ENCODE data around the gene SLC35A2.

The SLC35A2 gene

DNA sequence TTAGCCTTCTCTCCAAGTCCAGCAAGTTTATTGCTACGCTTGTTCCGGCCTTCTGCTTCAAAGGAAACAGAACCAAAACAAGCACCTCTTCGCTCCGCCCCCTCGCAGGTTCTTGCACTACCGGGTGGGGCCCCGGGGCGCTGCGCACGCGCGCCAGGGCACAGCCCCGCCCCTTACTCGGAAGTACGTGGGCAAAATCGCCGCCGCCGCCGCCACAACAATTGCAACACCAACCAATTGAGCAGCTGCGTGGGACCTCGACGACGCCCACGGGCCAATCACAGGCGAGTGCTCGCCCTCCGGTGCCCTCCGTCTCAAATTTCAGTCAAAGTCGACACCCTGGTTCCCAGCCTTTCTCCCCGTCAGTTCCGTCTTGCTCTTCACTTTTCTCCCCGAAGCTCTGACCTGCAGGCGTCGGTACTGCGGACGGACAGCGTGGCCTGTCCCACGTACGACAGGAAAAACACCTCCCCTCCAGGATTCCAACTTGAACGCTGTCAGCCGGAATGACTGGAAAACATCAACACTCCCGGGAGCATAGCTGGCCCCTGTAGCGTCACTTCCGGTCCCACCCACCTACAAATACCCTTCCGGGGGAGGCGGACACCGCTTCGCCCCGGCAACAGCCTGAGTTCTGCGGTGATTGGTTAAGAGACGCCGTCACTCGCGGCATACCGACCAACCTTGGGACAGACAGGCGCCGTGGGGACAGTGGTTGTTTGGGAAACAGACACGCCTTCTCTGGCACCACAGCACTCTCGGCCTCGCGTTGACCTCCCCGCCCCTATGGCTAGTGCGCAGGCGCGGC, 46.6 kb upstream of the SLC35A2 start:
- peak overlapping the region; percentile 93 for H3K4me2 ChIP-seq (ENCODE audit: insufficient read depth, low read length)
- peak; percentile 88 for ATAC-seq (ENCODE audit: insufficient read depth, low read depth)
- H3K9me3 ChIP-seq (ENCODE audit: insufficient read depth, low read length, severe bottlenecking) = no peaks in the 10 kb centered on the region
- H3K27ac ChIP-seq (ENCODE audit: low read length) = peak overlapping the region; percentile 96
- peaks cover 26% of the 10 kb centered on the region for H4K20me1 ChIP-seq (ENCODE audit: insufficient read depth, low read length)
- H3K27me3 ChIP-seq (ENCODE audit: insufficient read depth, low read length, poor library complexity) = no peaks in the 10 kb centered on the region
- H3K4me1 ChIP-seq (ENCODE audit: insufficient read depth, low read length) = peaks cover 48% of the 10 kb centered on the region
- TF ChIP-seq, protein P1, sequence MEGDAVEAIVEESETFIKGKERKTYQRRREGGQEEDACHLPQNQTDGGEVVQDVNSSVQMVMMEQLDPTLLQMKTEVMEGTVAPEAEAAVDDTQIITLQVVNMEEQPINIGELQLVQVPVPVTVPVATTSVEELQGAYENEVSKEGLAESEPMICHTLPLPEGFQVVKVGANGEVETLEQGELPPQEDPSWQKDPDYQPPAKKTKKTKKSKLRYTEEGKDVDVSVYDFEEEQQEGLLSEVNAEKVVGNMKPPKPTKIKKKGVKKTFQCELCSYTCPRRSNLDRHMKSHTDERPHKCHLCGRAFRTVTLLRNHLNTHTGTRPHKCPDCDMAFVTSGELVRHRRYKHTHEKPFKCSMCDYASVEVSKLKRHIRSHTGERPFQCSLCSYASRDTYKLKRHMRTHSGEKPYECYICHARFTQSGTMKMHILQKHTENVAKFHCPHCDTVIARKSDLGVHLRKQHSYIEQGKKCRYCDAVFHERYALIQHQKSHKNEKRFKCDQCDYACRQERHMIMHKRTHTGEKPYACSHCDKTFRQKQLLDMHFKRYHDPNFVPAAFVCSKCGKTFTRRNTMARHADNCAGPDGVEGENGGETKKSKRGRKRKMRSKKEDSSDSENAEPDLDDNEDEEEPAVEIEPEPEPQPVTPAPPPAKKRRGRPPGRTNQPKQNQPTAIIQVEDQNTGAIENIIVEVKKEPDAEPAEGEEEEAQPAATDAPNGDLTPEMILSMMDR (IDR thresholded peaks at IDR 0.05; ENCODE audit: borderline replicate concordance, extremely low read depth, low read length, poor library complexity, severe bottlenecking) = no peak
- no peak for TF ChIP-seq EZH2 (IDR thresholded peaks at IDR 0.05; ENCODE audit: borderline replicate concordance, low read depth, low read length, severe bottlenecking)
- peak overlapping the region; percentile 80 for H3K9ac ChIP-seq (ENCODE audit: low read depth, low read length)
- peak overlapping the region; percentile 55 to 80; a peak in 3 of 4 replicates for H3K4me3 ChIP-seq (ENCODE audit: low read depth in 1 of 2, low read length in 2 of 2)
- H3K36me3 ChIP-seq (ENCODE audit: insufficient read depth, low read length) = peaks cover 23% of the 10 kb centered on the region
- DNase-seq = peak; percentile 96
- peaks cover 42% of the 10 kb centered on the region for H3K79me2 ChIP-seq (ENCODE audit: insufficient read depth, low read length)
- H2AFZ ChIP-seq (ENCODE audit: low read depth, low read length) = peak overlapping the region; percentile 97

DNA sequence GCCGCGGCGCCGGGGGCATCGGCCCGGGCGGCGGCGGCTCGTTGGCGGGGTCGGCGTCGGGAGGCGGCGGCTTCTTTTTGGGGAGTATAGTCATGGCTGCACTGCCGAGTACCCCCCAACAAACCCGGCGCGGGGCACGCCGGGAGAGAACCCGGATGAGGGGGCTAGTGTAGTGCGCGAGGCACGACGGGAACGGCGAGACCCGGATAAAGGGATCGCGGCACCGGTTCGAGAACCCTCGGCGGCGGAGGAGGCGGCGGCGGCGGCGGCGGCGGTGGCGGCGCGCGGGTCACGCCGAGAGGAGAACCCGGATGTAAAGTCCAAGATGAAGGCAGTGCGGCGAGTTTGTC, 46.0 kb upstream of the SLC35A2 start, which contains the start of gene OTUD5:
TSS of gene OTUD5 (minus strand) at position 131 of the 350 bp plus-strand sequence. CDS start at position 94, 37 bp downstream.
- Histone ChIP-seq H3K4me1 (ENCODE audit: insufficient read depth, low read length) (peaks cover 52% of the 10 kb centered on the region), H4K20me1 (ENCODE audit: insufficient read depth, low read length) (peaks cover 26% of the 10 kb centered on the region), H3K9ac (ENCODE audit: low read depth, low read length) (peak within 1 kb of the TSS; percentile 80), H3K4me3 (ENCODE audit: low read depth in 1 of 2, low read length in 2 of 2) (peak within 1 kb of the TSS; percentile 55 to 80; a peak in 3 of 4 replicates), H3K79me2 (ENCODE audit: insufficient read depth, low read length) (peaks cover 48% of the 10 kb centered on the region), H3K9me3 (ENCODE audit: insufficient read depth, low read length, severe bottlenecking) (no peaks in the 10 kb centered on the region), H3K36me3 (ENCODE audit: insufficient read depth, low read length) (peaks cover 23% of the 10 kb centered on the region), H3K27ac (ENCODE audit: low read length) (peak within 1 kb of the TSS; percentile 96), H3K27me3 (ENCODE audit: insufficient read depth, low read length, poor library complexity) (no peaks in the 10 kb centered on the region), H3K4me2 (ENCODE audit: insufficient read depth, low read length) (peak within 1 kb of the TSS; percentile 93), H2AFZ (ENCODE audit: low read depth, low read length) (peak within 1 kb of the TSS; percentile 97)
- ATAC-seq (ENCODE audit: insufficient read depth, low read depth) (peak; percentile 64), DNase-seq (peak; percentile 78)
- TF ChIP-seq, protein P1 (IDR thresholded peaks at IDR 0.05; ENCODE audit: borderline replicate concordance, extremely low read depth, low read length, poor library complexity, severe bottlenecking) = no peak
- no peak for TF ChIP-seq EZH2 (IDR thresholded peaks at IDR 0.05; ENCODE audit: borderline replicate concordance, low read depth, low read length, severe bottlenecking)

- peaks cover 26% of the 10 kb centered on the region for H4K20me1 ChIP-seq (ENCODE audit: insufficient read depth, low read length)
- H3K4me3 ChIP-seq (ENCODE audit: low read depth in 1 of 2, low read length in 2 of 2) = peak overlapping the region; percentile 42 to 80; a peak in 3 of 4 replicates
- TF ChIP-seq EZH2 (IDR thresholded peaks at IDR 0.05; ENCODE audit: borderline replicate concordance, low read depth, low read length, severe bottlenecking) = no peak
- TF ChIP-seq, protein P1 (IDR thresholded peaks at IDR 0.05; ENCODE audit: borderline replicate concordance, extremely low read depth, low read length, poor library complexity, severe bottlenecking) = no peak
- peak overlapping the region; percentile 93 for H3K4me2 ChIP-seq (ENCODE audit: insufficient read depth, low read length)
- DNase-seq (peak; percentile 25), ATAC-seq (ENCODE audit: insufficient read depth, low read depth) (no peak)
- H3K79me2 ChIP-seq (ENCODE audit: insufficient read depth, low read length) = peaks cover 54% of the 10 kb centered on the region
- H3K27ac ChIP-seq (ENCODE audit: low read length) = peak overlapping the region; percentile 70
- H3K9ac ChIP-seq (ENCODE audit: low read depth, low read length) = peak overlapping the region; percentile 80
- peak overlapping the region; percentile 49; the same call in 1 of the 2 replicates for H2AFZ ChIP-seq (ENCODE audit: low read depth, low read length)
- H3K9me3 ChIP-seq (ENCODE audit: insufficient read depth, low read length, severe bottlenecking) = no peaks in the 10 kb centered on the region
- peaks cover 23% of the 10 kb centered on the region for H3K36me3 ChIP-seq (ENCODE audit: insufficient read depth, low read length)
- H3K4me1 ChIP-seq (ENCODE audit: insufficient read depth, low read length) = peaks cover 52% of the 10 kb centered on the region
- H3K27me3 ChIP-seq (ENCODE audit: insufficient read depth, low read length, poor library complexity) = no peaks in the 10 kb centered on the region
Observed at GRCh38 chrX:48956728-48957414, 45.4 kb upstream of the SLC35A2 start.
